ENCODE data around the gene BRD7. TPM values are rescaled to one million over a fixed set of nuclear protein-coding genes. Genes with fewer than 3 reads are reported as not detected.

BRD7 gene
- total RNA-seq, 2 donors from 2014 or later: 56.9 to 63.5 TPM

DNA sequence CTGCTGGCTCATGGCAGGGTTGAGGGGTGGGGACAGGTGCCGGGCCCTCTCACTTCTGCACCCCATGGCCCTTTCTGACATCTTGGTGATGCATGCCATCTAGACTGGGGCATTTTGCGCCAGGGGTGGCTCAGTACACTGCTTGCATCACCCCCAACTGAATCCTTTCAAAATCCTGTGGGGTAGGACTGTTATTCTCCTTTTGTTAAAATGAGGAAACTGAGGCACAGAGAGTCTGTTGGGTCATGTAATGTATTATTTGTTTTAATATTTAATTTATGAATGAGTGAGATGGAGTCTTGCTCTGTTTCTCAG lies 92.5 kb downstream of the BRD7 start:
- H3K4me1 ChIP-seq (ENCODE audit: control insufficient read depth in 1 of 2, low read depth in 2 of 2): peaks cover 0 to under 1% of the 10 kb centered on the region in 2 donors
- no peaks in the 10 kb centered on the region for H3K27me3 ChIP-seq (replicated peaks; ENCODE audit: insufficient read depth)
- H3K27ac ChIP-seq: no peak overlapping the region
- no peak overlapping the region for H3K4me3 ChIP-seq
- H3K9me3 ChIP-seq: no peaks in the 10 kb centered on the region
- ATAC-seq (ENCODE audit: insufficient number of reproducible peaks, low FRiP score, low read depth) (no peak), DNase-seq (ENCODE audit: low spot score) (no peak)
- H3K36me3 ChIP-seq: no peaks in the 10 kb centered on the region
- TF ChIP-seq, protein P1, sequence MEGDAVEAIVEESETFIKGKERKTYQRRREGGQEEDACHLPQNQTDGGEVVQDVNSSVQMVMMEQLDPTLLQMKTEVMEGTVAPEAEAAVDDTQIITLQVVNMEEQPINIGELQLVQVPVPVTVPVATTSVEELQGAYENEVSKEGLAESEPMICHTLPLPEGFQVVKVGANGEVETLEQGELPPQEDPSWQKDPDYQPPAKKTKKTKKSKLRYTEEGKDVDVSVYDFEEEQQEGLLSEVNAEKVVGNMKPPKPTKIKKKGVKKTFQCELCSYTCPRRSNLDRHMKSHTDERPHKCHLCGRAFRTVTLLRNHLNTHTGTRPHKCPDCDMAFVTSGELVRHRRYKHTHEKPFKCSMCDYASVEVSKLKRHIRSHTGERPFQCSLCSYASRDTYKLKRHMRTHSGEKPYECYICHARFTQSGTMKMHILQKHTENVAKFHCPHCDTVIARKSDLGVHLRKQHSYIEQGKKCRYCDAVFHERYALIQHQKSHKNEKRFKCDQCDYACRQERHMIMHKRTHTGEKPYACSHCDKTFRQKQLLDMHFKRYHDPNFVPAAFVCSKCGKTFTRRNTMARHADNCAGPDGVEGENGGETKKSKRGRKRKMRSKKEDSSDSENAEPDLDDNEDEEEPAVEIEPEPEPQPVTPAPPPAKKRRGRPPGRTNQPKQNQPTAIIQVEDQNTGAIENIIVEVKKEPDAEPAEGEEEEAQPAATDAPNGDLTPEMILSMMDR (IDR thresholded peaks at IDR 0.05): no peak

DNA sequence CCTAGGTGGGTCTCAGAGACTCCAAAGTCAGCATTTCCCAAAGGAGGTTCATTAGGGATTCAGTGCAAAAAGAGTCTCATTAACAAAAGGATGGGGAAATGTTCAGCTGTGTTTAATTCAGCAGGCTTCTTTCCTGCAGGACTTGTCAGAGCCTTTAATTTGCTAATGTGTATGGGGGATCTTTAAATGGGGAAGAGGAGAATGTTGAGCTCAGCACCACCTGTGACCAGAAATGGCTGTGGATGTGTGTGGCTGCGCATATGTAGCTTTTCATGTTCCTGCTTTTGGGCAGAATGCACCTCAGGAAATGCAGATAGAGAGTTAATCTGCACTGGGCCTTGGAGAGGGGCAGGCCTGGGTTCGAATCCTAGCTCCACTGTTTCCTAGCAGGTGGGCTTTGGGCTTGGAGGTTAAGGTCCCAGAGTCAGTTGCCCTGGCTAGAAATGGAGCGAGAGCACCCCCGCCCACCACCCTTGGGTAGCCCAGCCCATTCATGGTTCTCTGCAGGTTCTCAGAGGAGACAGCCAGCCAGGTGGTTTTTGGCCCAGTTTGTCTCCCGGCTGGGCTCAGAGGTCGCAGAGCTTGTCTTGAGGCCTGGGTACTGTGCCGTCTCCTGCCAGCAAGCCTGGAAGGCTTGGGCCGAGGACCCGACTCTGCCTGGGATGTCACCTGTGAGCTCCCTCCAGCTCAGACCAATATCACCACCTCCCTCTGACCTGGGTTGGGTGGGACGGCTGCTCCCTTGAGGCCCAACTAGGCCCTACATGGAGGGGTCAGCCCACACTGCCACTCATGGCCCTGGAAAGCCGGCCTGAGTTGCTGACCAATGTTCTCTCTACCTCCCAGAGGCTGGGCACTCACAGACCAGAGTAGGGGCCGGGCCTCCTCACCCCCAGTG lies 93.1 kb downstream of the BRD7 start:
- Histone ChIP-seq H3K9me3 (no peaks in the 10 kb centered on the region), H3K4me3 (peak overlapping the region; percentile 55), H3K27me3 (replicated peaks; ENCODE audit: insufficient read depth) (no peaks in the 10 kb centered on the region), H3K4me1 (ENCODE audit: control insufficient read depth in 1 of 2, low read depth in 2 of 2) (no peaks in the 10 kb centered on the region), H3K27ac (no peak overlapping the region), H3K36me3 (no peaks in the 10 kb centered on the region)
- ATAC-seq (ENCODE audit: insufficient number of reproducible peaks, low FRiP score, low read depth) (no peak), DNase-seq (ENCODE audit: low spot score) (no peak)
- TF ChIP-seq, protein P1 (IDR thresholded peaks at IDR 0.05): no peak

DNA sequence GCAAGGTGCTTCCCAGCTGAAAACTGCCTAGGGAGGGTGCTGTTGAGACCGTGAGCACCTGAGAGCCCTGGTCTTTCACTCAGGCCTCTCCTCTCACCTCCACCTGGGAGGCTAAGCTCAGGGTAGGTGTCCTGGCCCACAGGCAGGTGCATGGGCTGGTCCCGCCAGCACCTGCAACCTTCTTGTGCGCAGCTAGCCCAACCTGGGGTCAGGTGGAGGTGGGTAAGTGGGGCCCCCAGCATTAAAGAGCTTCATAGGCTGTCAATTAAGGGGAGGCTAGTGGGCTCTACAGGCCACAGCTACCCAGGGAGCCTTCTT lies 93.7 kb downstream of the BRD7 start:
- DNase-seq (ENCODE audit: low spot score): no peak
- H3K4me3 ChIP-seq: peak overlapping the region; percentile 55
- peak overlapping the region in 1 of 2 donors; percentile 34 for H3K27ac ChIP-seq

DNA sequence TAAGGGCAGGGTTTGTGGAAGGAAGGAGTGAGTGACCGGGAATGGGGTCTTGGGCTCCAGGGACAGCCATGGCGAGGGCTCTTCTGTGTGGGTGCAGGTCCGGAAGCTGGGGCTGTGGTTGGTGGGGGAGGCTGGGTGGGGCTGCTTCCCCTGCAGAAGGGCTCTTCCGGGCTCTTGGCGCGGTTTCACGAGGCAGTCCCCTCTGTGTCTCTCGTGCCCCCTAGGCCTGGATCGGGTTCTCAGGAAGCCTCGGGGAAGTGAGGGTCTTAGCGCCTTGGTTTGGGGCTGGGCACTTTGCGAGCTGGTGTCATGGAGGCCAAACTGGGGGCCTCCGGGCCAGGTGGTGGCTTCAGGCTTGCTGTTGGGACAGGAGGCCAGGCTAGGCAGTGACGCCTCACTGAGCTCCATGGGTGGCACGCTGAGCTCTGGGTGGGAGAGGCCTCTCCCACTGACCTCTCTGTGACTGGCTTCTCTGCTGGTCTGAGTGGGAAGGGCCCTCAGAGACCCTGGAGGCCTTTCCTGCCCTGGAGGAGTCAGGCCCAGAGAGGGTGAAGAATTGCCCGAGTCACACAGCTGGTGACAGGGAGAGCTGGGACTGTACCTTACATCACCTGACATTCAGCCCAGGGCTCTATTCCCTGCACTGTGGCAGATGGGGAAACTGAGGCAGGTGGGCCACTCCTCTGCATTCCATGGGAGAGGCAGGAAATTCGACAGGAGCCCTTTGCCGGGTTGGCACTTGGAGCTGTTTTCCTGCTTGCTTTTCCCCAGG lies 94.3 kb downstream of the BRD7 start:
- Histone ChIP-seq H3K27me3 (replicated peaks; ENCODE audit: insufficient read depth) (no peaks in the 10 kb centered on the region), H3K27ac (peak overlapping the region in 1 of 2 donors; percentile 34), H3K4me3 (peak overlapping the region; percentile 55), H3K4me1 (ENCODE audit: control insufficient read depth in 1 of 2, low read depth in 2 of 2) (no peaks in the 10 kb centered on the region), H3K9me3 (no peaks in the 10 kb centered on the region), H3K36me3 (no peaks in the 10 kb centered on the region)
- DNase-seq (ENCODE audit: low spot score) (no peak), ATAC-seq (ENCODE audit: insufficient number of reproducible peaks, low FRiP score, low read depth) (no peak)
- TF ChIP-seq, protein P1 (IDR thresholded peaks at IDR 0.05): no peak

More for the DNA sequence above, 93.7 kb downstream of the BRD7 start:
- TF ChIP-seq, protein P1 (IDR thresholded peaks at IDR 0.05): no peak
- H3K4me1 ChIP-seq (ENCODE audit: control insufficient read depth in 1 of 2, low read depth in 2 of 2): no peaks in the 10 kb centered on the region
- no peaks in the 10 kb centered on the region for H3K9me3 ChIP-seq
- no peaks in the 10 kb centered on the region for H3K36me3 ChIP-seq
- no peaks in the 10 kb centered on the region for H3K27me3 ChIP-seq (replicated peaks; ENCODE audit: insufficient read depth)
- no peak for ATAC-seq (ENCODE audit: insufficient number of reproducible peaks, low FRiP score, low read depth)

DNA sequence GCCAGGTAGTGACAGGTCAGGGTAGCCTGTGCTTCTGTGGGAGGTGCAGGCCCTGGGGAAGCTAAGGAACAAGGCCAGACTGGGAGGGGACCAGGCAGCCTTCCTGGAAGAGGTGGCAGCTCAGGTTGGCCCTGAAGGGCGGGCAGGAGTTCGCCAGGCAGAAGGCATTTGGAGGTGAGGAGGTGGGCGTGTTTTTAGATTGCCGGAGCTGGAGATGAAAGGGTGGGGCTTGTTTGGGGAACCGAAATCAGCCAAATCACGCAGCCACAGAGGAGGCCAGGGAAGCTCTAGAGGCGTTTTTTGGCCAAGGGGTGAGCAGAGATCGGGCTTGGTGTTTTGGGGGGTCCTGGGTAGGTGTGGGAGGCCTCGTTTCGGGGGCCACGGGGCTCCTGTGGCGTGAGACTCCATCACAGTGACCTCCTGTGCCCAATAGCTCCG lies 94.9 kb downstream of the BRD7 start:
- no peak overlapping the region for H3K27ac ChIP-seq
- ATAC-seq (ENCODE audit: insufficient number of reproducible peaks, low FRiP score, low read depth) (no peak), DNase-seq (ENCODE audit: low spot score) (no peak)
- H3K36me3 ChIP-seq: no peaks in the 10 kb centered on the region
- no peaks in the 10 kb centered on the region for H3K4me1 ChIP-seq (ENCODE audit: control insufficient read depth in 1 of 2, low read depth in 2 of 2)
- no peaks in the 10 kb centered on the region for H3K9me3 ChIP-seq
- no peaks in the 10 kb centered on the region for H3K27me3 ChIP-seq (replicated peaks; ENCODE audit: insufficient read depth)
- TF ChIP-seq, protein P1 (IDR thresholded peaks at IDR 0.05): no peak
- peak overlapping the region; percentile 55 for H3K4me3 ChIP-seq
